Breast epithelium (tissue), 3 donors: ENCODE data around the gene CDS2.

Experiments
- CTCF ChIP-seq, 3 donors: fragments of 450-650 bp; IDR thresholded peaks; one replicate each; pipeline ENCODE4 v1.5.1; 2016 to 2017; ENCODE audit warnings: antibody characterized with exemption in 3 of 3, mild to moderate bottlenecking in 3 of 3, moderate library complexity in 3 of 3
- POLR2A ChIP-seq: fragments of 450-650 bp; IDR thresholded peaks from one replicate; pipeline ENCODE4 v1.6.1; 2016; ENCODE audit warnings: antibody characterized with exemption, mild to moderate bottlenecking, moderate library complexity

GRCh38 chr20:5146099-5146668 is 19.4 kb downstream of the CDS2 start:
- TF ChIP-seq POLR2A (no peak), CTCF (IDR thresholded peaks at IDR 0.05) (no peak)
